ENCODE results near the gene ATXN10. TPM values are rescaled to one million over a fixed set of nuclear protein-coding genes. Genes with fewer than 3 reads are reported as not detected.

ATXN10 gene
- total RNA-seq, 1 experiment from 2014 or later, result 135 TPM

DNA sequence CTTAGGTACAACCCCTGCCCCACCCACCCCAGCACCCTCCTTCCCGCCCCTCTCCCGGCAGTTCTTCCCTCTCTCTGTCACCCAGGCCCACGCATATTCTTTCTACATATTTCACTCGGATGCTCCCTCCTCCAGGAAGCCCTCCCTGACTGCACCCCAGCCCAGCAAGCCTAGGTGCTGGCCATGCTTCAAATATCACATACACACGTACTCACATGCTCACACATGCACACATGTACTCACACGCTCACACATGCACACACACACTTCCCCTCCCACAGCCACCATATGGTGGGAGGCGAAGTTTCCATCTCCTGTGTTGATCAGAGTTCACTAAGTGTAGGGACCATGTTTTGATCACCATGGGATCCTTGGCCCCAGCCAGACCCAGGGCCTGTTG is 214.9 kb downstream of the ATXN10 start:
- no TSS peak for BruUV-seq (replicated peaks)

More for the DNA sequence above, 214.9 kb downstream of the ATXN10 start:
- Histone ChIP-seq H3K9me2 (ENCODE audit: insufficient read depth) (no peaks in the 10 kb centered on the region), H3K27me3 (ENCODE audit: insufficient read depth, low read length) (no peaks in the 10 kb centered on the region), H3K36me3 (ENCODE audit: control insufficient read depth in 1 of 2, insufficient read depth in 2 of 2, low read length in 2 of 2) (no peaks in the 10 kb centered on the region), H3K9me3 (ENCODE audit: control insufficient read depth in 1 of 2, insufficient read depth in 1 of 2, low read depth in 1 of 2, low read length in 2 of 2) (no peaks in the 10 kb centered on the region), H3K27ac (ENCODE audit: low read depth, low read length) (no peak overlapping the region), H3K79me2 (ENCODE audit: insufficient read depth, low read length) (no peaks in the 10 kb centered on the region), H3K9ac (ENCODE audit: low read length) (no peak overlapping the region), H2AFZ (ENCODE audit: low read depth, low read length, poor library complexity, severe bottlenecking) (no peak overlapping the region), H4K20me1 (ENCODE audit: insufficient read depth) (no peaks in the 10 kb centered on the region), H3K4me1 (ENCODE audit: control insufficient read depth in 1 of 2, insufficient read depth in 2 of 2, low read length in 2 of 2) (peaks cover 4 to 21% of the 10 kb centered on the region in 2 experiments), H3K4me3 (replicated peaks in 1 of 2; ENCODE audit: low read depth in 1 of 2, low read length in 2 of 2) (no peak overlapping the region), H3K4me2 (ENCODE audit: low read length) (no peak overlapping the region)
- no peak for TF ChIP-seq SIN3A (IDR thresholded peaks at IDR 0.05; ENCODE audit: low read depth)
- TF ChIP-seq REST (IDR thresholded peaks at IDR 0.05; ENCODE audit: low read depth), result no peak
- no peak for TF ChIP-seq EGR1 (IDR thresholded peaks at IDR 0.05; ENCODE audit: low read depth)
- TF ChIP-seq ZBTB33 (IDR thresholded peaks at IDR 0.05; ENCODE audit: extremely low read depth, insufficient replicate concordance, low read length), result no peak
- no peak for TF ChIP-seq POLR2AphosphoS5 (IDR thresholded peaks at IDR 0.05; ENCODE audit: low read depth, low read length)
- no peak for TF ChIP-seq POLR2A (IDR thresholded peaks at IDR 0.05; ENCODE audit: borderline replicate concordance, extremely low read depth, insufficient read depth, insufficient read length)
- ChIA-PET RAD21 (ENCODE audit: low non-redundant PET in 1 of 2, low total read pairs in 2 of 2, uncharacterized antibody in 2 of 2, unreplicated experiment in 2 of 2) (no interaction called here), POLR2A (no interaction called here), CTCF (no interaction called here)
- intact Hi-C loops (cut with micrococcal nuclease), result no loop called here
- ATAC-seq, result no peak
- no peak for DNase-seq (ENCODE audit: low read depth, low spot score)
